HepG2 (cell line): Measurements from ENCODE around the gene DDR1. TPM values are rescaled to one million over a fixed set of nuclear protein-coding genes. Genes with fewer than 3 reads are reported as not detected.

ENCODE experiments used
- ATAC-seq: fragments of 200-7000 bp; cut with Tn5 transposase; 3 replicates; pipeline ENCODE4 v1.9.1; 2020; ENCODE audit warnings: mild to moderate bottlenecking, moderate library complexity
- BruUV-seq: library from RNA; stranded (reverse); fragments of 400-500 nt; replicated peaks from 2 replicates; lab custom pipeline; 2021; lab: Mats Ljungman, UMichigan
- CTCF ChIA-PET: fragments of 300-600 bp; formaldehyde crosslinking; extraction: SDS; loops from one replicate; lab custom pipeline; 2021; ENCODE audit warnings: low total read pairs, inconsistent platforms, low intra/inter-chr PET ratio; lab: Yijun Ruan, JAX
- POLR2A ChIA-PET: fragments of 350-600 bp; sonication (Branson Sonifier 250); formaldehyde crosslinking; loops from one replicate; lab custom pipeline; 2020; ENCODE audit warnings: antibody characterized with exemption, inconsistent platforms; lab: Yijun Ruan, JAX
- DNase-seq: peaks from one replicate; pipeline ENCODE4 v3.0.0-alpha.2; 2015; ENCODE audit warnings: low spot score
- FAIRE-seq: peaks from 3 replicates; lab custom pipeline; 2011; peaks lifted over from hg19 to GRCh38; lab: Jason Lieb, UNC
- H2AFZ ChIP-seq: one replicate; pipeline ENCODE4 v1.6.1; 2011; ENCODE audit warnings: low read length, inconsistent platforms
- H3K27ac ChIP-seq: fragments of 300-600 bp; 3 replicates; pipeline ENCODE4 v1.8.0; 2011; ENCODE audit warnings: mixed run types, mild to moderate bottlenecking, mixed read lengths, low read length, inconsistent platforms; ENCODE audit not compliant: insufficient read depth; ENCODE audit errors: extremely low read length
- H3K27me3 ChIP-seq, 2 experiments: fragments of 200-600 bp in 1 of 2; 2 replicates in 1 of 2; 3 replicates in 1 of 2; pipeline versions ENCODE4 v1.6.0 to v1.8.0; 2011; ENCODE audit warnings: low read length in 2 of 2, mild to moderate bottlenecking in 2 of 2, moderate library complexity in 2 of 2, inconsistent platforms in 1 of 2; ENCODE audit not compliant: insufficient read depth in 2 of 2, control insufficient read depth in 1 of 2
- H3K36me3 ChIP-seq, 2 experiments: fragments of 200-600 bp in 1 of 2; replicated peaks in 1 of 2; 2 replicates in 1 of 2; 3 replicates in 1 of 2; pipeline versions ENCODE4 v1.5.1 to v1.8.0; 2011; ENCODE audit warnings: low read length in 2 of 2, inconsistent platforms in 1 of 2; ENCODE audit not compliant: insufficient read depth in 2 of 2, control insufficient read depth in 1 of 2
- H3K4me1 ChIP-seq: 2 replicates; pipeline ENCODE4 v1.5.1; 2012; ENCODE audit warnings: low read length, inconsistent platforms; ENCODE audit not compliant: insufficient read depth
- H3K4me2 ChIP-seq: 2 replicates; pipeline ENCODE4 v1.6.0; 2011; ENCODE audit warnings: low read depth, low read length, inconsistent platforms
- H3K4me3 ChIP-seq, 3 experiments: fragments of 200-600 bp in 1 of 3; sonication (generic), shearing (Covaris generic) in 1 of 3; replicated peaks in 1 of 3; 2 replicates each; pipeline ENCODE4 v1.5.1; 2011 to 2016; ENCODE audit warnings: low read length in 3 of 3, inconsistent platforms in 2 of 3, low read depth in 2 of 3, mild to moderate bottlenecking in 2 of 3, control low read depth in 1 of 3, mixed read lengths in 1 of 3; ENCODE audit not compliant: insufficient read depth in 1 of 3
- H3K79me2 ChIP-seq: one replicate; pipeline ENCODE4 v1.6.1; 2011; ENCODE audit warnings: low read length, inconsistent platforms; ENCODE audit not compliant: insufficient read depth
- H3K9ac ChIP-seq: 2 replicates; pipeline ENCODE4 v1.6.0; 2011; ENCODE audit warnings: mild to moderate bottlenecking, low read depth, low read length, inconsistent platforms; ENCODE audit not compliant: insufficient read depth
- H3K9me3 ChIP-seq: 2 replicates; pipeline ENCODE4 v1.5.1; 2012; ENCODE audit warnings: mild to moderate bottlenecking, low read length
- H4K20me1 ChIP-seq: 2 replicates; pipeline ENCODE4 v1.6.0; 2011; ENCODE audit warnings: inconsistent platforms, mild to moderate bottlenecking, low read length, moderate library complexity; ENCODE audit not compliant: insufficient read depth
- CBX1 ChIP-seq: IDR thresholded peaks from one replicate; pipeline ENCODE4 v1.6.1; 2016; ENCODE audit warnings: antibody characterized with exemption, low read depth
- DNMT3B ChIP-seq: conservative IDR thresholded peaks from 2 replicates; pipeline ENCODE4 v1.6.1; 2016; ENCODE audit warnings: missing biosample characterization, control low read depth
- ELF1 ChIP-seq: sonication (generic); formaldehyde crosslinking; IDR thresholded peaks from 2 replicates; pipeline ENCODE4 v1.4.0; 2020; ENCODE audit warnings: missing genetic modification reagents
- ETV6 ChIP-seq: sonication (generic); formaldehyde crosslinking; conservative IDR thresholded peaks from 2 replicates; pipeline ENCODE4 v1.4.0; 2020; ENCODE audit warnings: missing genetic modification reagents
- IKZF1 ChIP-seq: fragments of 450-650 bp; IDR thresholded peaks from 2 replicates; pipeline ENCODE4 v1.7.1; 2016
- KDM1A ChIP-seq: IDR thresholded peaks from 2 replicates; pipeline ENCODE4 v1.6.1; 2016; ENCODE audit warnings: missing compliant biosample characterization
- KMT2B ChIP-seq: IDR thresholded peaks from 2 replicates; pipeline ENCODE4 v1.6.1; 2016; ENCODE audit warnings: missing genetic modification reagents, missing compliant biosample characterization
- NFKBIZ ChIP-seq: IDR thresholded peaks from 2 replicates; pipeline ENCODE4 v1.6.1; 2018; ENCODE audit warnings: missing genetic modification reagents, missing compliant biosample characterization
- NPAS2 ChIP-seq: sonication (generic); formaldehyde crosslinking; IDR thresholded peaks from 2 replicates; pipeline ENCODE4 v1.8.0; 2022; ENCODE audit warnings: mild to moderate bottlenecking, missing genetic modification reagents, borderline replicate concordance
- PHF20 ChIP-seq: sonication (generic); formaldehyde crosslinking; IDR thresholded peaks from 2 replicates; pipeline ENCODE4 v1.5.0; 2020; ENCODE audit warnings: mild to moderate bottlenecking, missing genetic modification reagents
- SATB2 ChIP-seq: sonication (generic); formaldehyde crosslinking; IDR thresholded peaks from 2 replicates; pipeline ENCODE4 v1.5.0; 2020; ENCODE audit warnings: missing genetic modification reagents
- SMAD1 ChIP-seq: sonication (generic); formaldehyde crosslinking; IDR thresholded peaks from 2 replicates; pipeline ENCODE4 v1.4.0; 2020; ENCODE audit warnings: missing genetic modification reagents, low read depth, mild to moderate bottlenecking, borderline replicate concordance
- TEAD3 ChIP-seq: optimal IDR thresholded peaks from 2 replicates; pipeline ENCODE3; 2016; ENCODE audit warnings: borderline replicate concordance
- TEF ChIP-seq: sonication (generic); formaldehyde crosslinking; IDR thresholded peaks from 2 replicates; pipeline ENCODE4 v1.5.0; 2020; ENCODE audit warnings: missing genetic modification reagents
- ZNF101 ChIP-seq: sonication (generic); formaldehyde crosslinking; IDR thresholded peaks from 2 replicates; pipeline ENCODE4 v1.4.0; 2020; ENCODE audit warnings: mild to moderate bottlenecking, low read depth, missing genetic modification reagents, borderline replicate concordance
- ZNF121 ChIP-seq: sonication (generic); formaldehyde crosslinking; IDR thresholded peaks from 2 replicates; pipeline ENCODE4 v1.5.0; 2020; ENCODE audit warnings: mild to moderate bottlenecking, missing genetic modification reagents
- ZNF513 ChIP-seq: sonication (generic); formaldehyde crosslinking; conservative IDR thresholded peaks from 2 replicates; pipeline ENCODE4 v1.5.0; 2020; ENCODE audit warnings: missing genetic modification reagents
- ZNF543 ChIP-seq: sonication (generic); formaldehyde crosslinking; IDR thresholded peaks from 2 replicates; pipeline ENCODE4 v1.4.0; 2020; ENCODE audit warnings: mild to moderate bottlenecking, missing genetic modification reagents
- ZNF562 ChIP-seq: sonication (generic); formaldehyde crosslinking; IDR thresholded peaks from 2 replicates; pipeline ENCODE4 v1.8.0; 2022; ENCODE audit warnings: missing genetic modification reagents, borderline replicate concordance
- ZNF564 ChIP-seq: sonication (generic); formaldehyde crosslinking; IDR thresholded peaks from 2 replicates; pipeline ENCODE4 v1.8.1; 2023; ENCODE audit warnings: mild to moderate bottlenecking, missing genetic modification reagents
- ZNF780A ChIP-seq: sonication (generic); formaldehyde crosslinking; IDR thresholded peaks from 2 replicates; pipeline ENCODE4 v1.8.0; 2022; ENCODE audit warnings: mild to moderate bottlenecking, missing genetic modification reagents, moderate library complexity
- ZNF790 ChIP-seq: sonication (generic); formaldehyde crosslinking; IDR thresholded peaks from 2 replicates; pipeline ENCODE4 v1.8.0; 2022; ENCODE audit warnings: missing genetic modification reagents, mild to moderate bottlenecking, borderline replicate concordance
- ZSCAN31 ChIP-seq: sonication (generic); formaldehyde crosslinking; IDR thresholded peaks from 2 replicates; pipeline ENCODE4 v1.5.0; 2020; ENCODE audit warnings: low read depth, mild to moderate bottlenecking, missing genetic modification reagents
- WGBS: methylation state at CpG from one replicate; pipeline ENCODE4 v1.1.6; 2017; ENCODE audit warnings: low lambda C conversion rate; 5-methylcytosine and 5-hydroxymethylcytosine counted together
- in situ Hi-C: cut with HindIII; loops from 2 replicates; pipeline ENCODE4 v1.10.0; 2017; ENCODE audit warnings: low pct_unique_long_range_greater_than_20kb; ENCODE audit not compliant: extremely low pct_ligation_motif_present
- intact Hi-C: fragments of 100-400 bp; cut with micrococcal nuclease; formaldehyde crosslinking; loops from one replicate; pipeline ENCODE4 v1.10.0; 2022; ENCODE audit not compliant: unreplicated experiment
- polyA plus RNA-seq, 8 experiments: library from polyadenylated mRNA; depleted of rRNA in 3 of 8; stranded (reverse) in 7 of 8; unstranded in 1 of 8; fragments of >200 nt; fragmentation: Illumina TruSeq in 4 of 8; extraction: Trizol in 4 of 8; gene quantifications; 2 replicates each; pipeline versions ENCODE4 v1.2.1 to v1.2.3, GENCODE V29; 2011 to 2016; ENCODE audit warnings: low read depth in 4 of 8, missing spikeins in 1 of 8, mixed read lengths in 1 of 8; ENCODE audit not compliant: insufficient read depth in 1 of 8
- total RNA-seq, 5 experiments: library from RNA; depleted of rRNA; stranded (reverse); fragments of >200 nt; fragmentation: Illumina TruSeq; extraction: Trizol; gene quantifications; 2 replicates each; pipeline ENCODE4 v1.2.3, GENCODE V29; 2016; ENCODE audit warnings: low read depth in 1 of 5

DDR1 gene
- total and polyA plus RNA-seq, 2 of the 13 experiments (the other 11 are each of a cell fraction or from before 2014, with no cell fraction given): 16.7 to 20.2 TPM

GRCh38 chr6:30884521-30885480 lies 482 bp downstream of the DDR1 start:
- Histone ChIP-seq H3K9me3 (no peaks in the 10 kb centered on the region), H3K4me3 (peak overlapping the region; percentile 80 to 91 (median 82)), H3K27me3 (peaks cover 6 to 24% of the 10 kb centered on the region in 2 experiments), H3K27ac (no peak overlapping the region), H3K79me2 (peaks cover 19% of the 10 kb centered on the region), H3K4me1 (peaks cover 56% of the 10 kb centered on the region), H3K4me2 (peak overlapping the region; percentile 90), H4K20me1 (peaks cover 4% of the 10 kb centered on the region; the same call in 1 of the 2 replicates), H3K36me3 (peaks cover 5 to 14% of the 10 kb centered on the region in 2 experiments), H2AFZ (no peak overlapping the region), H3K9ac (peak overlapping the region; percentile 65)
- peak; percentile 31 for ATAC-seq
- intact Hi-C loops (loop anchor here (1.0 kb wide), 1 partner anchor 22 kb away; no protein-coding TSS in a partner anchor), in situ Hi-C loops (no loop called here)
- no peak for FAIRE-seq
- DNase-seq: no peak
- WGBS: 3% methylated on average over 22 of the region's 59 CpGs
- no TSS peak for BruUV-seq
- CTCF ChIA-PET: no interaction called here
- POLR2A ChIA-PET: interaction anchor here (0.7 to 5.9 kb wide), 14 partner anchors 11 to 267 kb away, joined by 3 to 45 read pairs (median 5); partner anchors contain the start of genes GTF2H4, MDC1, MRPS18B and NRM
- TF ChIP-seq ZNF780A (CRISPR knock-in tag) (no peak), ZNF790 (CRISPR knock-in tag) (no peak), ZSCAN31 (CRISPR knock-in tag) (no peak), KMT2B (CRISPR knock-in tag) (no peak), ETV6 (CRISPR knock-in tag) (no peak), NPAS2 (CRISPR knock-in tag) (no peak), DNMT3B (no peak), PHF20 (CRISPR knock-in tag) (0 out of 2 replicates have a peak, but pooled peaks have one; percentile 13), ZNF101 (CRISPR knock-in tag) (no peak), NFKBIZ (CRISPR knock-in tag) (no peak), ZNF564 (no peak), ZNF543 (CRISPR knock-in tag) (0 out of 2 replicates have a peak, but pooled peaks have one; percentile 32), TEAD3 (CRISPR knock-in tag) (peak; percentile 12), IKZF1 (no peak), SMAD1 (no peak), ZNF121 (no peak), TEF (CRISPR knock-in tag) (no peak), SATB2 (CRISPR knock-in tag) (no peak), ZNF513 (no peak), CBX1 (no peak), ELF1 (CRISPR knock-in tag) (0 out of 2 replicates have a peak, but pooled peaks have one; percentile 3), ZNF562 (CRISPR knock-in tag) (no peak), KDM1A (no peak)
